Activated T-cell treated with anti-CD3 and anti-CD28 coated beads, Interleukin-2, amount 50 U/mL, for 48 hours (primary cell): ENCODE measurements around the gene TMEM52.
A peak's percentile ranks its signal among the peaks of the same experiment; 100 is the strongest.

ENCODE experiments used
- DNase-seq, 2 experiments: peaks; one replicate each; pipeline ENCODE4 v3.0.0-alpha.2; 2020

TMEM52 gene

GRCh38 chr1:1918901-1919303, at the start of gene TMEM52:
Gene TMEM52, minus strand, starts transcription at chr1:1919279. Its CDS starts 14 bp downstream, at chr1:1919265.
- no peak for DNase-seq

GRCh38 chr1:1967879-1968278, 48.8 kb upstream of the TMEM52 start:
- DNase-seq: no peak

GRCh38 chr1:1967151-1967550, 48.1 kb upstream of the TMEM52 start:
- DNase-seq: no peak

- DNase-seq: no peak
These were observed 47.1 kb upstream of the TMEM52 start for GRCh38 chr1:1966071-1966740.

GRCh38 chr1:1965546-1965945, 46.5 kb upstream of the TMEM52 start:
- no peak for DNase-seq

DNA sequence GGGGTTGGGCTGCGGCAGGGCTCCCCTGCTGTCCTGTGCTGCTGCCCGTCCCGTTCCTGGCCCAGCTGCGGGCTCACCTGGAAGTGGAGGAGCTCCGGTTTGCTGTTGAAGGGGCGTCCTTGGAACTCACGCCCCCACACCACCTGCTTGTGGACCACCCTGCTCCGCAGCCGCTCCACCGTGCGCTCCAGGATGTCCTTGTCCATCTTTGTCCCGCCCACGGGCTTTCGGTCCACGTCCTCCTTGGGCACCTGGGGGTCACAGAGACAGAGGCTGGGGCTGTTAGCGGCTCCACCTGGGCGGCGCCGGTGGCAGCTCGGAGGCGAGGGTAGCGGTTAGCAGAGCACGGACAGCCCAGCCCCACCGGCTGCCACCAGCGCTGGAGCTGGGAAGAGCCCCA, 45.7 kb upstream of the TMEM52 start:
- DNase-seq: no peak

DNA sequence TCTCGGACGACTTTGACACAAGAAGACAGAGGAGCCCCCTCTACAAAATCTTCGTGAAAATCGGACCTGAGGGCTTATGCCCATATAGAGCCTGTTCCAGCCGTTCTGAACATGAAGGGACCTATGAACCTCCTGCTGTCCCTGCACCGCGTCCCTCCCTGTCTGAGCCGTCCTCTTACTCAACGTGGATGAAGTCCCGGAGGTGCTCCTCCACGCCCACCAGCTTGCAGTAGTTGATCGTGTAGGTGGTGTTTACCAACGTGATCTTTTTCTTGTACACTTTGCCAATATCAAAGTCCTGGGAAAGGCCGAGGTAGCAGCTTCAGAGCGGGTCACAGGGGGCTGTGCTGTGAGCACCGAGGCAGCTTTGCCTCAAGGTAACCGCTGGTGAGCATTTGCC, 44.5 kb upstream of the TMEM52 start:
- DNase-seq: no peak

GRCh38 chr1:1962752-1963151, 43.7 kb upstream of the TMEM52 start:
- DNase-seq: no peak

DNA sequence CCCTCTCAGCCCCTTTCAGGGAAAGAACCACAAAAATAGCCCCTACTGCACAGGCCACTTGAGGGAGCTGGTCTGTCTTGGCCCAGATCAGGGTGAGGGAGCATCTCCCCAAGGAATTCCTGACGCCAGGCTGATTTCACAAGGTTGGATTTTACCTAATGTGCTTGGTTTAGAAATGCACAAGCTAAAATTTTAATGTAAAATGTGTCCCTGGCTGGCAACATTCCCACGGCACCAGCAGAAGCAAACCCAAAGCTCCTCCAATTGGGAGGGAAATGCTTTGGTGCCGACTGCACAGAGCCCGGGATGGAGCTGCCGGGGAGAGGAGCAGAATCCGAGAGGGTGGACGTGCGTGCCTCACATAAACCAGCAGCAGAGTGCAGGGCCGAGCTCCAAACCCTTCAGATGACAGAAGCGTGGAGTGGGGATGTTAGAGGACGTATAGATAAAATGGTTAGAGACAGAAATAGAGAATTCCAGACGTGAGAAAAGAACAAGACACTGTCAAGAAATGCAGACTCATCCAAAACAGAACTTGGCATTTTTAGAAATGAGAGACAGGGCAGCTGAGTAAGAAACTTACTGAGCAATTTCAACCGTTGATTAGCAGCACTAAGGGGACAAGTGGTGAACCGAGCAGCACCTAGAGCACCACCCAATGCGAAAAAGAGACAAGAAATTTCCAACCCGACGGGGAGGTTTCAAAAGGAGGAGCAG, 41.6 kb upstream of the TMEM52 start:
- DNase-seq: no peak

DNA sequence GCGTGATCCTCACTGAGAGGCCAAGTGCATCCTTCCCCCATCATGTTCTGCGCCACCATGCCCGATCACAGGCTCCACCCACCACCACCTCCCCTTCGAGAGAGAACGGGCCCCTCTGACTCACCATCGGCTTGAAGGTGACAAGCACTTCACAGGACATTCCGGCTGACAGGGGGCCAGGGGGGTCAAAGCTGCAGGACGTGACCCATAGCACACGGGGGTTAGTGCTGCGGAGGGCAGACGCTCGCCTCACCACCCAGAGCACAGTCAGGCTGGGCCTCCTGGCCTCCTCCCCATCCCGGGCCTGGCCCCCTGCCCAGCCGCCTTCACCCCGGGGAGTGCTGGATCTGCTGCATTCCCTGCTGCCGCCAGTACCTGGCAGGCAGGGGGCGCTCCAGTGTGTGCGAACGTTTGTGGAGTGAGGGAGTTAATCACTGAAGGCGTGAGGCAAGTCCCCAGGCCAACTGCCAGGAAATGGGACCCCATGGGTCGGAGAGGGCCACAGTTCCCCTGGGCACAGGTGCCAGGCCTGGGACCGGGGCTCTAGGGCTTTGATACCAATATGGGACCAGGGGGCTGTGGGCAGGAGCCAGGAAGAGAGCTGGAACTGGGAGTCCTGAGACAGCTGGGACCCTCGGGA, 40.9 kb upstream of the TMEM52 start:
- DNase-seq: peak; percentile 90 to 91

GRCh38 chr1:1959459-1959839, 40.4 kb upstream of the TMEM52 start:
- no peak for DNase-seq

DNA sequence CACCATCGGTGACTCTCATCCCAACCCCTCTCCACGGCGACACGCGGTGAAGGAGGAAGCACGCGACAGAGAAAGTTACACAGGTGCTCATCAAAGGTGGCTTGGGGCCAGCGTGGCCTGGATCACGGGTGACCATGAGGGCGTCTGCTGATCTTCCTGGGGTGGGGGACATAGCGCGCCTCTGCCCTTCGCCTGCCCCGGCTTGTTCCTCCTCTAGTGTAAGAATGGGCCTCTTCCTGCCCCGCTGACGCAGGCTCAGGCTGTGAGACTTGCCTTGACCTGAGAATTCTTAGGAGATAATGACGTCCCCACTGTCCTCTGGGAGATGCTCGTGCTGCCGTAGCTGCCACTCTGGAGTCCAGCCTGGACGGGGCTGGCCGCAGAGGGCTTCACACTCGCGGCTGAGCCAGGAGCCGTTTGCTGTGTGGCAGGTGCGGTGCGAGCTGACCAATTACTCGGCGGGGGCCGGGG, 39.0 kb upstream of the TMEM52 start:
- no peak for DNase-seq

DNA sequence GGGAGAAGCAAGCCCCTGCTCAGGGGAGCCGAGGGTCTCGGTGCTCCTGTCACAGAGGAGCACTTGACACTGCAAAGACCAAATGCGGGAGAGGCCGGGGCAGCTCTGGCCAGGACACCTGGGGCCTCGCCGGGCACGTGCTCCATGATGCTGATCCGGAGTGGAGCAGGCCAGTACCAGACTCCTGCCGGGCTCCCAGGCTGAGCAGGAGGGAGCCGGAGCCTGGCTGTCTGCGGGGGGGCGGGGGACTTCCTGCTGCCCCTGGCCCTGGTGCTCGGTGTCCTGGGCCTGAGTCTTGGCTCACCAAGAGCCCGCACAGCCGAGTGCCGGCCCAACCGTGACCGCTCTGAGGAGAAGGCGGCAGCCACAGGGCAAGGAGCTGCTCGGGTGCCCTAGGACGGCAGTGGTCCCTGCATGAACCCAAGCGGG, 38.5 kb upstream of the TMEM52 start:
- DNase-seq: no peak

DNA sequence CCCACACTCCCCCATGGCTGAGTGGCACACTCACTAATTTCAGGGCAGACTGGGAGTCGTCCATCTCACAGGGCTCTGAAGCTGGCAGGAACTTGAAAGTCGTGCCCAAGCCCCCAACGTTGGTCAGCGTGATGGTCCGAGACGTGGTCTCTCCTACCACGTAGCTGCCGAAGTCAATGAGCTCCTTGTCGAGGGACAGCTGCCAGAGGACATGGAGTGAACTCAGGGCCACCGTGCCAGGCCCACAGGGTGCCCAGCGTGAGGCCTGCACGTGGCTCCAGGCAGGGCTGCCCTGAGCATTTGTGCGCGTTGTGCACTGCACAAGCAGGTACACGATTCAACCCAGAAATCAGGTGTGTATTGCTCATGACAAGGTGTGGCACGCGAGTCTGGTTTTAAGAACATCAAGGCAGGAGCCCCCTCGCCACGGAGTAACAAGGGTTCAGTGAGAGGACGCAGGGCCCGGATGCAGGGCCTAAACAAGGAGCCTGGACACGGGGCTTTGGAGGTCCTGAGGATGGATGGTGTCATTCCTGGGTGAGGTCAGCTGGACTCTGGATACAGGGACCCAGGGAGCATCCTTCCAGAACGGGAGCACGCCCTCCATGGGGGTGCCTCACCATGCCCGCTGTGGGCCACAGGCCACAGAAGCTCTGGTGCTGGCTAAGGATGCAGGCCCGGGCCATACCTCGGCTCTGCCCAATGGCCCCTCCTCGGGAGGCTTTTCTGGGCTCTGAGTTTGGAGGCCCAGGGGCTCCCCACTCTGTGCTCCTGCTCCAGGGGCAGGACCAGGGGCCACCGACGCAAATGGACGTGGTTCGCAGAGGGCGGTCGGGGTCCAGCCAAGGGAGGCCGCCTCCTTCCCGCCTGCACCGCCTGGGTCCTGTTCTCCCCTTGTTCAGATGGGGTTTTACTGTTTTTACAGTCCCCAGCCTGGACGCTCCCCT, 37.8 kb upstream of the TMEM52 start:
- no peak for DNase-seq

DNA sequence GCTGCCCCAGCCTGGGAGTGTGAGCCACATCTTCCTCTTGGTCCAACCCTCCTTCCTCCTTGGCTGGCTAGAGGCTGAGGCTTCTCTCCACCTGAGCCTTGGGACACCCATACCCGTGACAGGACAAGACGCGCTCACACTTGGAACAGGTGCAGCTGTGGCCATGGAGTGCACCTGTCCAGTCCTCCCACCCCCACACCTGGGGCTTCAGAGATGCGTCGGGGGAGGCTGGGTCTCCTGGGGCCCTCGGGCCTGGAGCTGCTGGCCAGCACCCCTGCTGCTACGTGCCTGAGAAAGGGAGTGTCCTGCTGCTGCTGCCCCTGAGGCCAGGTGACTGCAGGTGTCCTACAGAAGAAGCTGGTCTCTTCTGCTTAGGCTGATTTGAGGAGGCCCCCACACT, 37.0 kb upstream of the TMEM52 start:
- DNase-seq: no peak

DNA sequence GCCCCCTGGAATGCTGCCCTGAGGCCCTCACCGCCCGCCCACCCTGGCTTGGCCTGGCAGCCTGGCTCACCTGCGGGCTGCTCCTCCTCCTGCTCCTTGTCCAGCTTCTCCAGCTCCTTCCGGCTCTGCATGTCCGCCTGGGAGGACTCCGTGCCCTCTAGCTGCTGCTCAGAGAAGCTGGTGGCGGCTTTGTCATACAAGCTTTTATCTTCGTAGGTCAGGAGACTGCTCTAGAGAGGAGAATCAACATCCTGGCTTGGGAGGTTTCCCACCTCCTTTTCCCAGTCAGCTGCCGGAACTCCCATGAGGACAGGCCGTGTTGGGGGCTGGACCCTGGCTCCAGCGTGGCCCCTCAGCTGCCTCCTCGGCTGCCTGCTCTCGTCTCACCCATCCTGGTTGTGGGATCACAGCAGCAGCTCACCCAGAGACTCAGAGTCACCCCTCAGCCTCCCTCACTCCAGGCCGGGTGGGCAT, 36.6 kb upstream of the TMEM52 start:
- no peak for DNase-seq

DNA sequence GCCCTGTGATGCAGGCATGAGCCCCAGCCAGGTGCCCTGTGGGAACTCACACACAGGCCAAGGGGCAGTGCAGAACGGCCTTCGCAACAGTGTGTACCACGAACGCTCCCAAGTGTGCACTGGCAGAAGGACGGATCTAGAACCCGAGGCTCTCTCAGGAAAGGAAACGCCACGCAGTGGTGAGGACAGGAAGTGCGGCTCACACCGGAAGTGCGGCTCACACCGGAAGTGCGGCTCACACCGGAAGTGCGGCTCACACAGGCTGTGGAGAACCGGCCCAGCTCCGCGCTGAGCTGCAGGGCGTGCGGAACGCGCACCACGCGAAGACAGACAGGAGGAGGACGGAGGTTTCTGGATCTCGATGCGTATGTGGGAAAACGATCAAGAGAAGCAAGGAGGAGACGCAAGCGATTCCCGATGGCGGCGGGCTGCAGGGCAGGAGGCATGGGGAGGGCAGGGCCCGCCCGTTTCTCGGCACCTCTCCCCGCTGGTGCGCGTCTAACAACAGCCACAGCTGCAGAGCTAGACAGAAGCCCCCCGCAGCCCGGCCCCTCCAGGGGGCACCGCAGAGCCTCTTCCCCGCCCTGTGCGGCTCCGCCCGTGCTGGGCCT, 35.9 kb upstream of the TMEM52 start:
- peak; percentile 60 to 66 for DNase-seq

- DNase-seq: no peak
These were observed 34.9 kb upstream of the TMEM52 start for GRCh38 chr1:1954015-1954414.

GRCh38 chr1:1950940-1951339, 31.9 kb upstream of the TMEM52 start:
- no peak for DNase-seq

- no peak for DNase-seq
These were observed 29.7 kb upstream of the TMEM52 start for GRCh38 chr1:1948783-1949182.

- DNase-seq: no peak
These were observed 28.4 kb upstream of the TMEM52 start for GRCh38 chr1:1947493-1947892.

DNA sequence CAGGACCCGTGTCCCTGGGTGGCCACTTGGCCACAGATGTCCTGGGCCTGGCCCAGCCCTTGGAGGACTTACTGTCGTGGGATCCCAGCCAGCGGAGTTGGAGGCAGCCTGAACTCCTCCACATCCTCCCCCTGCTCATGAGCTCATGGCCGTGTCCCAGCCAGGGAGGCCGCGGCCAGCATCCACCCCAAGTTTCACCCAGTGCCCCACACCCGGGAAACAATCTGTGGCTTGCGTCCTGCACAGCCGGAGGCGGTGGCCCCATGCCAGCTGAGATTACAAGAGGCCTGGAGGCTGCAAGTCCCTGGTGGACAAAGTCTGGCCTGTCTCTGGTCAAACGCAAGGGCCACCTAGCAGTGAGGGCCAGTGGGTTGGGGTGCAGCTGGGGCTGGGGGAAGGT, 27.5 kb upstream of the TMEM52 start:
- DNase-seq: no peak
